Ovary (tissue), 9 donors: ENCODE measurements around the gene CCDC81. TPM values are rescaled to one million over a fixed set of nuclear protein-coding genes. Genes with fewer than 3 reads are reported as not detected.
"Not testable (repeated sequence)": the region's sequence is repeated elsewhere in the genome, so short reads cannot be mapped to it uniquely, and the experiment has no call there.

Source experiments
- DNase-seq, 5 donors: peaks; one replicate each; pipeline ENCODE4 v3.0.0-alpha.2; 2019 to 2020
- H3K27ac ChIP-seq, 2 donors: fragments of 200-600 bp; one replicate each; pipeline versions ENCODE4 v1.5.1 to v1.8.0; 2019 to 2022
- H3K27me3 ChIP-seq: fragments of 200-600 bp; one replicate; pipeline ENCODE4 v1.8.0; 2022
- H3K36me3 ChIP-seq: fragments of 200-600 bp; sonication (generic); one replicate; pipeline ENCODE4 v1.5.1; 2019
- H3K4me1 ChIP-seq: one replicate; pipeline ENCODE4 v1.8.1; 2013; ENCODE audit warnings: mild to moderate bottlenecking, moderate library complexity; ENCODE audit not compliant: insufficient read depth
- H3K4me3 ChIP-seq: fragments of 200-600 bp; sonication (generic); one replicate; pipeline ENCODE4 v1.5.1; 2017
- H3K9me3 ChIP-seq, 2 donors: fragments of 200-600 bp in 1 of 2; sonication (generic) in 1 of 2; one replicate each; pipeline versions ENCODE4 v1.5.1 to v1.8.1; 2013 to 2019; ENCODE audit warnings: mild to moderate bottlenecking in 1 of 2, moderate library complexity in 1 of 2
- EP300 ChIP-seq: sonication (generic); formaldehyde crosslinking; IDR thresholded peaks from one replicate; pipeline ENCODE4 v1.6.1; 2017; ENCODE audit warnings: antibody characterized with exemption
- POLR2A ChIP-seq: fragments of 450-650 bp; IDR thresholded peaks from one replicate; pipeline ENCODE4 v1.6.1; 2017; ENCODE audit warnings: antibody characterized with exemption, mild to moderate bottlenecking, moderate library complexity
- WGBS, 3 donors: extraction: QIAGEN DNeasy Blood & Tissue Kit in 1 of 3; methylation state at CpG; one replicate each; pipeline versions ENCODE4 v1.1.5 to v1.1.7; 2013 to 2017; 5-methylcytosine and 5-hydroxymethylcytosine counted together
- intact Hi-C, 4 donors: fragments of 100-400 bp; cut with DNase I; formaldehyde crosslinking; loops; one replicate each; pipeline versions ENCODE4 v1.11.0 to v1.15.1; 2022 to 2023
- polyA plus RNA-seq, 2 donors: library from polyadenylated mRNA; stranded (reverse); fragments of 200-250 nt in 1 of 2; fragments of 350-450 nt in 1 of 2; fragmentation: Illumina TruSeq in 1 of 2; extraction: RNeasy Lipid Tissue Mini Kit (QIAGEN cat#74804) in 1 of 2; gene quantifications; one replicate each; pipeline ENCODE4 v1.2.3, GENCODE V29; 2013 to 2014
- total RNA-seq, 7 donors: library from RNA; depleted of rRNA in 2 of 7; stranded (reverse); fragments of >200 nt in 2 of 7; fragmentation: NEBNext Ultra II Directional in 3 of 7; extraction: Animal tissue kit (Norgen Biotek cat#: 25700) in 3 of 7; gene quantifications; one replicate each; pipeline versions ENCODE4 v1.1.0 to v1.2.4, GENCODE V29; 2016 to 2023
- TF ChIP-seq, protein P1 (sequence below), 3 donors: fragments of 450-650 bp in 2 of 3; fragments of 200-600 bp in 1 of 3; IDR thresholded peaks; one replicate each; pipeline versions ENCODE4 v1.5.1 to v1.8.0; 2016 to 2022; ENCODE audit warnings: antibody characterized with exemption in 3 of 3, mild to moderate bottlenecking in 1 of 3
- donor health status: DM: no; HTN: no; CAD: no; lungs with moderate emphysema.
- donor health status: DM: no; HTN: no; CAD: no.
- donor health status: Bipolar disorder and iron deficiency.
- donor health status: DM: yes; HTN: yes; CAD: no.
- donor health status: DM: no; HTN: no; CAD: no.
- donor health status: DM: yes; HTN: yes; CAD: no.

The CCDC81 gene
- total and polyA plus RNA-seq, 9 donors = 0.36 to 9.5 (median 1.9) TPM

DNA sequence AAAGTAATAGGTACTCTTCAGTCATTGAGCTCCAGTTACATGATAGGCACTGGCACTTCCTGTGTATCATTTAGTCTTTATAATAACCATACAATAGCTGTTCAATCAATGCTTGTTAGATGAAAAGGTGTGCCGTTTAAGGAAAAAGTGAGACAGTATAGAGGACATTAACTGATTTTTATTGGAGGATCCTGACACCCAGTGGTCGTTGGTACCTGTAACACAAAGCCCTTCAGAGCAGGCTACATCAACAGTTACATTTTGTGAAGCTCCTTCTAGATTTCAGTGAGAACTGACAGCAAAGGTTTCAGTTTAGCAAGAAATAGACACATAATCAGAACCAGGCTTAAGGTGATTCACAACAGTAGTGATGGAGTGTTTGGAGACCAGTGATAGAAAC, 44.2 kb downstream of the CCDC81 start:
- Histone ChIP-seq H3K27me3 (no peaks in the 10 kb centered on the region), H3K27ac (no peak overlapping the region), H3K36me3 (no peaks in the 10 kb centered on the region), H3K4me3 (no peak overlapping the region), H3K9me3 (no peaks in the 10 kb centered on the region), H3K4me1 (peaks cover 2% of the 10 kb centered on the region)
- no peak for DNase-seq
- TF ChIP-seq EP300 (no peak), POLR2A (no peak)
- TF ChIP-seq, protein P1, sequence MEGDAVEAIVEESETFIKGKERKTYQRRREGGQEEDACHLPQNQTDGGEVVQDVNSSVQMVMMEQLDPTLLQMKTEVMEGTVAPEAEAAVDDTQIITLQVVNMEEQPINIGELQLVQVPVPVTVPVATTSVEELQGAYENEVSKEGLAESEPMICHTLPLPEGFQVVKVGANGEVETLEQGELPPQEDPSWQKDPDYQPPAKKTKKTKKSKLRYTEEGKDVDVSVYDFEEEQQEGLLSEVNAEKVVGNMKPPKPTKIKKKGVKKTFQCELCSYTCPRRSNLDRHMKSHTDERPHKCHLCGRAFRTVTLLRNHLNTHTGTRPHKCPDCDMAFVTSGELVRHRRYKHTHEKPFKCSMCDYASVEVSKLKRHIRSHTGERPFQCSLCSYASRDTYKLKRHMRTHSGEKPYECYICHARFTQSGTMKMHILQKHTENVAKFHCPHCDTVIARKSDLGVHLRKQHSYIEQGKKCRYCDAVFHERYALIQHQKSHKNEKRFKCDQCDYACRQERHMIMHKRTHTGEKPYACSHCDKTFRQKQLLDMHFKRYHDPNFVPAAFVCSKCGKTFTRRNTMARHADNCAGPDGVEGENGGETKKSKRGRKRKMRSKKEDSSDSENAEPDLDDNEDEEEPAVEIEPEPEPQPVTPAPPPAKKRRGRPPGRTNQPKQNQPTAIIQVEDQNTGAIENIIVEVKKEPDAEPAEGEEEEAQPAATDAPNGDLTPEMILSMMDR (IDR thresholded peaks at IDR 0.05) = no peak
- 18 to 22% (median 18%) methylated on average over 2 of the region's 2 CpGs for WGBS, 3 donors
- intact Hi-C loops = no loop called here

GRCh38 chr11:86421946-86422345, 47.3 kb downstream of the CCDC81 start:
- Histone ChIP-seq H3K36me3 (no peaks in the 10 kb centered on the region), H3K27ac (no peak overlapping the region), H3K9me3 (no peaks in the 10 kb centered on the region), H3K27me3 (no peaks in the 10 kb centered on the region), H3K4me3 (no peak overlapping the region), H3K4me1 (peaks cover 2% of the 10 kb centered on the region)
- WGBS, 3 donors = 79 to 87% (median 87%) methylated on average over 4 of the region's 4 CpGs
- no peak for DNase-seq
- no peak for TF ChIP-seq POLR2A
- TF ChIP-seq EP300 = no peak
- TF ChIP-seq, protein P1 (IDR thresholded peaks at IDR 0.05) = no peak
- intact Hi-C loops = no loop called here

DNA sequence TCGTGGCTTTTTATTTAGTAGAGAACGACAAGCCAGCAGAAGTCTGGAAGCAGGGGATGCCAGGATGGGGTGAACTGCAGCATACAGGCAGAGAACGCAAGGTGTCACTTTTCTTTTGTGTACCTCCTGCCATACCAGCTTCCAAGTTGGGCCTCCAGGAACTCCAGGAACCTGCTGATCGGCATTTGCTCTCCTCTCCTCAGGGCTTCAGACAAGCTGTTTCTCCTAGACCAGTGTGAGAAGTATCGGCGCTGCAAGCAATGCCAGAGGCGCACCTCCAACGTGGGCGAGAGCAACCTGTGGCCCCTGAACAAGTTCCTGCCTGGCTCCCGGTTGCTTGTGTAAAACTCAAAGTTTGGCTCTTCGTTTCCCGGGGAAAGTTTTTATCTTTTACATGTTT, 47.7 kb downstream of the CCDC81 start:
- no peak for DNase-seq
- WGBS, 3 donors = 82 to 87% (median 85%) methylated on average over 12 of the region's 12 CpGs

GRCh38 chr11:86423488-86423887, 48.8 kb downstream of the CCDC81 start:
- H3K27me3 ChIP-seq, H3K9me3 ChIP-seq, intact Hi-C loops, H3K4me3 ChIP-seq, DNase-seq, H3K27ac ChIP-seq, H3K36me3 ChIP-seq, H3K4me1 ChIP-seq: not testable (repeated sequence)
- 7 to 12% (median 7%) methylated on average over 4 of the region's 4 CpGs for WGBS, 3 donors

More for the DNA sequence above, 47.7 kb downstream of the CCDC81 start:
- Histone ChIP-seq H3K27ac (no peak overlapping the region), H3K27me3 (no peaks in the 10 kb centered on the region), H3K4me1 (peaks cover 2% of the 10 kb centered on the region), H3K4me3 (no peak overlapping the region), H3K36me3 (no peaks in the 10 kb centered on the region), H3K9me3 (no peaks in the 10 kb centered on the region)
- intact Hi-C loops = no loop called here
- TF ChIP-seq, protein P1 (IDR thresholded peaks at IDR 0.05) = no peak
- TF ChIP-seq POLR2A = no peak
- TF ChIP-seq EP300 = no peak

- Histone ChIP-seq H3K9me3 (no peaks in the 10 kb centered on the region), H3K27ac (no peak overlapping the region), H3K27me3 (no peaks in the 10 kb centered on the region), H3K4me1 (peaks cover 2% of the 10 kb centered on the region), H3K36me3 (no peaks in the 10 kb centered on the region), H3K4me3 (no peak overlapping the region)
- no peak for DNase-seq
- TF ChIP-seq, protein P1 (IDR thresholded peaks at IDR 0.05) = no peak
- intact Hi-C loops = no loop called here
Observed at GRCh38 chr11:86427441-86427840, 52.8 kb downstream of the CCDC81 start.
